HG02623 (cell line): ENCODE results near the gene DDX31.
A peak's percentile ranks its signal among the peaks of the same experiment; 100 is the strongest.
"Not testable (repeated sequence)": the region's sequence is repeated elsewhere in the genome, so short reads cannot be mapped to it uniquely, and the experiment has no call there.

Experiments used
- ATAC-seq: cut with Tn5 transposase; IDR thresholded peaks from one replicate; pipeline ENCODE4 v1.9.1; 2021; ENCODE audit warnings: moderate library complexity; ENCODE audit not compliant: unreplicated experiment

The DDX31 gene

GRCh38 chr9:132669698-132670456 is at the start of gene DDX31:
DDX31 (minus strand) TSS chr9:132669983; CDS start chr9:132669934, 49 bp downstream.
- peak; percentile 70 for ATAC-seq

- not testable (repeated sequence) for ATAC-seq
Measured at GRCh38 chr9:132718381-132718928, 48.7 kb upstream of the DDX31 start.

GRCh38 chr9:132717326-132717945 is 47.7 kb upstream of the DDX31 start:
- ATAC-seq: no peak

- ATAC-seq: no peak
Measured at GRCh38 chr9:132716007-132716406, 46.2 kb upstream of the DDX31 start.

- ATAC-seq: no peak
Measured at GRCh38 chr9:132712753-132713152, 43.0 kb upstream of the DDX31 start.

GRCh38 chr9:132711846-132712245 is 42.1 kb upstream of the DDX31 start:
- ATAC-seq: no peak

GRCh38 chr9:132711152-132711551 is 41.4 kb upstream of the DDX31 start:
- ATAC-seq: not testable (repeated sequence)

GRCh38 chr9:132710333-132710732 is 40.5 kb upstream of the DDX31 start:
- ATAC-seq: no peak

GRCh38 chr9:132708769-132709430 is 39.1 kb upstream of the DDX31 start:
- ATAC-seq: no peak

- no peak for ATAC-seq
Measured at GRCh38 chr9:132708239-132708638, 38.5 kb upstream of the DDX31 start.

GRCh38 chr9:132703336-132703735 is 33.6 kb upstream of the DDX31 start:
- no peak for ATAC-seq

- no peak for ATAC-seq
Measured at GRCh38 chr9:132702254-132702653, 32.5 kb upstream of the DDX31 start.

GRCh38 chr9:132699956-132700355 is 30.2 kb upstream of the DDX31 start:
- no peak for ATAC-seq

GRCh38 chr9:132698989-132699388 is 29.2 kb upstream of the DDX31 start:
- ATAC-seq: no peak

- ATAC-seq: no peak
Measured at GRCh38 chr9:132697230-132697629, 27.4 kb upstream of the DDX31 start.

GRCh38 chr9:132694144-132694543 is 24.4 kb upstream of the DDX31 start:
- ATAC-seq: no peak

- no peak for ATAC-seq
Measured at GRCh38 chr9:132690696-132691095, 20.9 kb upstream of the DDX31 start.

- no peak for ATAC-seq
Measured at GRCh38 chr9:132683873-132684272, 14.1 kb upstream of the DDX31 start.

GRCh38 chr9:132681561-132681960 is 11.8 kb upstream of the DDX31 start:
- ATAC-seq: no peak

GRCh38 chr9:132679946-132680625 is 10.3 kb upstream of the DDX31 start:
- ATAC-seq: no peak

GRCh38 chr9:132677976-132678375 is 8.2 kb upstream of the DDX31 start:
- no peak for ATAC-seq
